ENCODE measurements around the gene PPFIA1. TPM values are rescaled to one million over a fixed set of nuclear protein-coding genes. Genes with fewer than 3 reads are reported as not detected.

PPFIA1 gene
- polyA plus RNA-seq, 1 of the 3 experiments (the other 2 are of a cell fraction): 37.4 TPM

DNA sequence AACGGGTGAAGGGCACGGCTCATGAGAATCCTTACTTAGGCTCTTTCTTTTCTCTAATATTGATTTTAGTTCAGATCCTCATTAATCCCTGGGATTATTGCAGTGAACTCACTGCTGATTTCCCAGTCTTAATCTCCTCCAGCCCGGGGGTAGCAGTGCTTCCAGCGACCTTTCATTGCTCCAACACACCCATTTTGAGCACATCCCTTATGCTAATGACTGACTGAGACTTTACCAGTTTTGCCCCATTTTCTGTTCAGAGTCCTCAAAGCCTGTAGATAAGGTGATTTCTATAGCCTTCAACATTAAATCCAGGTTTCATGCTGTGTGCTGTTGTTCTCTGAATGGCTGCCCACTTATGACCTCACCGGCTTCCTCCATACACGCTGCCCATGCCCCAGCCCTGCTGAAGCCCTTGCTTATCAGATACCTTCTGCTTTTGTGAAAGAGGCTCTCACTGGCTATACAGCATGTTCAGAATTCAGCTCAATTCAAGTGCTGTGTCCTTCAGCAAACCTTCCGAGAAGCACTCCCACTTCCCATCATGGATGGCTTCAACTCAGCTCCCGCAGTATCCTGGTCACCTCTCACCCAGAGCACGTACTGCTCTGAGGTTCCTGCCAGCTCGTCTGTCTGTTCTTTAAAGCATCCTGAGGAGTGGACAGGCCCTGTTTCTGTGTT, 49.0 kb downstream of the PPFIA1 start:
- peaks cover 12 to 14% of the 10 kb centered on the region in 2 experiments for H3K36me3 ChIP-seq (replicated peaks in 1 of 2; ENCODE audit: control insufficient read depth in 1 of 2, insufficient read depth in 2 of 2, low read length in 1 of 2)
- TF ChIP-seq FOXM1 (IDR thresholded peaks at IDR 0.05; ENCODE audit: low read depth) (no peak), ELF1 (IDR thresholded peaks at IDR 0.05) (no peak), JUND (IDR thresholded peaks at IDR 0.05) (no peak), RFX5 (IDR thresholded peaks at IDR 0.05; ENCODE audit: low read length) (no peak), TAF1 (IDR thresholded peaks at IDR 0.05; ENCODE audit: borderline replicate concordance, low read depth, low read length) (no peak), MEF2A (IDR thresholded peaks at IDR 0.05; ENCODE audit: borderline replicate concordance, low read depth) (no peak), YY1 (IDR thresholded peaks at IDR 0.05; ENCODE audit: low read depth) (no peak), NFIC (IDR thresholded peaks at IDR 0.05; ENCODE audit: borderline replicate concordance) (no peak), CHD2 (IDR thresholded peaks at IDR 0.05; ENCODE audit: low read length, partially characterized antibody) (no peak), POLR2AphosphoS5 (IDR thresholded peaks at IDR 0.05; ENCODE audit: low read depth, low read length) (no peak), RCOR1 (IDR thresholded peaks at IDR 0.05; ENCODE audit: low read length) (no peak), SMC3 (IDR thresholded peaks at IDR 0.05; ENCODE audit: low read depth, low read length) (no peak)
- TF ChIP-seq, protein P1, sequence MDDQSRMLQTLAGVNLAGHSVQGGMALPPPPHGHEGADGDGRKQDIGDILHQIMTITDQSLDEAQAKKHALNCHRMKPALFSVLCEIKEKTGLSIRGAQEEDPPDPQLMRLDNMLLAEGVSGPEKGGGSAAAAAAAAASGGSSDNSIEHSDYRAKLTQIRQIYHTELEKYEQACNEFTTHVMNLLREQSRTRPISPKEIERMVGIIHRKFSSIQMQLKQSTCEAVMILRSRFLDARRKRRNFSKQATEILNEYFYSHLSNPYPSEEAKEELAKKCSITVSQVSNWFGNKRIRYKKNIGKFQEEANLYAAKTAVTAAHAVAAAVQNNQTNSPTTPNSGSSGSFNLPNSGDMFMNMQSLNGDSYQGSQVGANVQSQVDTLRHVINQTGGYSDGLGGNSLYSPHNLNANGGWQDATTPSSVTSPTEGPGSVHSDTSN (IDR thresholded peaks at IDR 0.05): no peak
- TF ChIP-seq, protein P2, sequence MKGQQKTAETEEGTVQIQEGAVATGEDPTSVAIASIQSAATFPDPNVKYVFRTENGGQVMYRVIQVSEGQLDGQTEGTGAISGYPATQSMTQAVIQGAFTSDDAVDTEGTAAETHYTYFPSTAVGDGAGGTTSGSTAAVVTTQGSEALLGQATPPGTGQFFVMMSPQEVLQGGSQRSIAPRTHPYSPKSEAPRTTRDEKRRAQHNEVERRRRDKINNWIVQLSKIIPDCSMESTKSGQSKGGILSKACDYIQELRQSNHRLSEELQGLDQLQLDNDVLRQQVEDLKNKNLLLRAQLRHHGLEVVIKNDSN (IDR thresholded peaks at IDR 0.05; ENCODE audit: borderline replicate concordance, low read depth): no peak
- TF ChIP-seq, protein P3, sequence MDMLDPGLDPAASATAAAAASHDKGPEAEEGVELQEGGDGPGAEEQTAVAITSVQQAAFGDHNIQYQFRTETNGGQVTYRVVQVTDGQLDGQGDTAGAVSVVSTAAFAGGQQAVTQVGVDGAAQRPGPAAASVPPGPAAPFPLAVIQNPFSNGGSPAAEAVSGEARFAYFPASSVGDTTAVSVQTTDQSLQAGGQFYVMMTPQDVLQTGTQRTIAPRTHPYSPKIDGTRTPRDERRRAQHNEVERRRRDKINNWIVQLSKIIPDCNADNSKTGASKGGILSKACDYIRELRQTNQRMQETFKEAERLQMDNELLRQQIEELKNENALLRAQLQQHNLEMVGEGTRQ (IDR thresholded peaks at IDR 0.05; ENCODE audit: borderline replicate concordance, low read depth, low read length): no peak
- H3K4me3 ChIP-seq (ENCODE audit: low read depth in 2 of 2, low read length in 1 of 2): no peak overlapping the region
- no peak overlapping the region for H3K4me2 ChIP-seq
- no peaks in the 10 kb centered on the region for H3K9me2 ChIP-seq
- 95% methylated on average over 10 of the region's 10 CpGs for WGBS (ENCODE audit: low lambda C conversion rate)
- no peaks in the 10 kb centered on the region for H3K27me3 ChIP-seq (ENCODE audit: insufficient read depth)
- CTCF ChIA-PET: interaction anchor here (0.6 kb wide), 1 partner anchor 1246 kb away, joined by 3 read pairs; no protein-coding TSS in a partner anchor
- H3F3A ChIP-seq (replicated peaks; ENCODE audit: insufficient read depth): no peaks in the 10 kb centered on the region
- H3K9me3 ChIP-seq: no peaks in the 10 kb centered on the region
- H4K20me1 ChIP-seq (ENCODE audit: insufficient read depth): no peaks in the 10 kb centered on the region
- no peak for DNase-seq
- H2AFZ ChIP-seq (ENCODE audit: low read depth): no peak overlapping the region
- H3K4me1 ChIP-seq (ENCODE audit: control insufficient read depth in 1 of 2, insufficient read depth in 2 of 2, low read depth in 1 of 2, low read length in 1 of 2): peaks cover 2 to 6% of the 10 kb centered on the region in 2 experiments; a peak in 2 of 4 replicates
- no peak overlapping the region for H3K27ac ChIP-seq (ENCODE audit: low read depth in 2 of 2, low read length in 1 of 2)
- no peak overlapping the region for H3K9ac ChIP-seq
- H3K79me2 ChIP-seq (ENCODE audit: insufficient read depth): peaks cover 11% of the 10 kb centered on the region; the same call in 1 of the 2 replicates
- POLR2A ChIA-PET: no interaction called here

DNA sequence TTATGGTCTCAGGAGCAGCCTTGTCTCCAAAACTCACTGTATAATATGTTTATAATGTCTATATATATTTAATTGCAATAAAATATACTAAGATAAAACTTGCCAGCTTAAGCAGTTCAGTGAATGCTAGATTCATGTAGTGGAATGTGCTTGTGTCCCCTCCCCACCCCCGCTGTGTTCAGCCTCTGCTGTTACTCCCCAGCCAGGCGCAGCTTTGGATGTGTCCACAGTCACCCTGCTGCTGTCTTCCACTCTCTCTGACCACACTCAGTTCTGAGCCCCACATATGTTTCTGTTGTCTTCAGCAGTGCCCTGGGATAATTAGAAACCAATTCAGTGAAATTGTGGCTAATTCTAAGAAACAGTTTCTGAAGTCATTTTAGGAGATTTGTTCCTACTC, 52.2 kb downstream of the PPFIA1 start:
- no peaks in the 10 kb centered on the region for H3K9me3 ChIP-seq
- no peak for TF ChIP-seq RCOR1 (IDR thresholded peaks at IDR 0.05; ENCODE audit: low read length)
- H3K9me2 ChIP-seq: no peaks in the 10 kb centered on the region
- H3K36me3 ChIP-seq (replicated peaks in 1 of 2; ENCODE audit: control insufficient read depth in 1 of 2, insufficient read depth in 2 of 2, low read length in 1 of 2): peaks cover 27 to 35% of the 10 kb centered on the region in 2 experiments
- H3K27ac ChIP-seq (ENCODE audit: low read depth in 2 of 2, low read length in 1 of 2): no peak overlapping the region
- 100% methylated on average over 2 of the region's 2 CpGs for WGBS (ENCODE audit: low lambda C conversion rate)
- H2AFZ ChIP-seq (ENCODE audit: low read depth): no peak overlapping the region
- no peak overlapping the region for H3K4me2 ChIP-seq
- POLR2A ChIA-PET: no interaction called here
- peaks cover 7% of the 10 kb centered on the region; the same call in 1 of the 2 replicates for H3K79me2 ChIP-seq (ENCODE audit: insufficient read depth)
- H3F3A ChIP-seq (replicated peaks; ENCODE audit: insufficient read depth): no peaks in the 10 kb centered on the region
- no peak overlapping the region for H3K9ac ChIP-seq
- H3K4me3 ChIP-seq (ENCODE audit: low read depth in 2 of 2, low read length in 1 of 2): no peak overlapping the region
- no peak for DNase-seq
- H3K4me1 ChIP-seq (ENCODE audit: control insufficient read depth in 1 of 2, insufficient read depth in 2 of 2, low read depth in 1 of 2, low read length in 1 of 2): peaks cover 0 to 7% of the 10 kb centered on the region in 2 experiments; a peak in 1 of 4 replicates
- H4K20me1 ChIP-seq (ENCODE audit: insufficient read depth): no peaks in the 10 kb centered on the region
- CTCF ChIA-PET: interaction anchor here (1.3 to 1.4 kb wide), 2 partner anchors 8 to 10 kb away, joined by 4 to 6 read pairs; no protein-coding TSS in a partner anchor
- no peaks in the 10 kb centered on the region for H3K27me3 ChIP-seq (ENCODE audit: insufficient read depth)
